Cardiac muscle cell (in vitro differentiated cells and primary cell): Measurements from ENCODE around the gene S100A5. TPM values are rescaled to one million over a fixed set of nuclear protein-coding genes. Genes with fewer than 3 reads are reported as not detected.
"Not testable (repeated sequence)": the region's sequence is repeated elsewhere in the genome, so short reads cannot be mapped to it uniquely, and the experiment has no call there.

Source experiments
- DNase-seq, 2 donors: peaks; one replicate each; pipeline versions ENCODE4 v3.0.0 to v3.0.0-alpha.2; 2010 to 2017; ENCODE audit warnings: low read depth in 1 of 2, low spot score in 1 of 2
- H3K27ac ChIP-seq: fragments of 200-600 bp; sonication (generic); 2 replicates; pipeline ENCODE4 v1.5.1; 2016
- H3K27me3 ChIP-seq: fragments of 200-600 bp; sonication (generic); 2 replicates; pipeline ENCODE4 v1.6.0; 2016; ENCODE audit warnings: control low read depth
- H3K36me3 ChIP-seq: fragments of 200-600 bp; sonication (generic); 2 replicates; pipeline ENCODE4 v1.5.1; 2016; ENCODE audit warnings: control low read depth
- H3K4me1 ChIP-seq: fragments of 200-600 bp; sonication (generic); 2 replicates; pipeline ENCODE4 v1.8.1; 2017; ENCODE audit warnings: low read depth, mild to moderate bottlenecking, mixed run types
- H3K4me3 ChIP-seq: fragments of 200-600 bp; sonication (generic); 2 replicates; pipeline ENCODE4 v1.5.1; 2016; ENCODE audit warnings: mild to moderate bottlenecking
- H3K9me3 ChIP-seq: fragments of 200-600 bp; sonication (generic); 2 replicates; pipeline ENCODE4 v1.5.1; 2017; ENCODE audit warnings: low read depth, mild to moderate bottlenecking, control low read depth
- CTCF ChIP-seq: IDR thresholded peaks from 2 replicates; pipeline ENCODE4 v1.5.1; 2012; ENCODE audit warnings: low read depth, mild to moderate bottlenecking, low read length
- polyA plus RNA-seq: library from polyadenylated mRNA; unstranded; fragments of >200 nt; fragmentation: Nextera tagmentation; extraction: Ambion mirVana; gene quantifications from 2 replicates; pipeline ENCODE4 v1.2.1, GENCODE V29; 2016
- total RNA-seq: library from RNA; depleted of rRNA; stranded (reverse); fragments of >200 nt; gene quantifications from 2 replicates; pipeline ENCODE4 v1.2.3, GENCODE V29; 2016

Gene S100A5
- total and polyA plus RNA-seq, 2 experiments from 2014 or later = 0.31 TPM; not detected in 1

GRCh38 chr1:153563991-153564390 is 23.3 kb upstream of the S100A5 start:
- no peaks in the 10 kb centered on the region for H3K9me3 ChIP-seq
- H3K4me1 ChIP-seq = peaks cover 27% of the 10 kb centered on the region
- no peaks in the 10 kb centered on the region for H3K27me3 ChIP-seq
- H3K4me3 ChIP-seq = no peak overlapping the region
- H3K27ac ChIP-seq = no peak overlapping the region
- no peaks in the 10 kb centered on the region for H3K36me3 ChIP-seq
- no peak for TF ChIP-seq CTCF
- DNase-seq = no peak

GRCh38 chr1:153563483-153563901 is 22.8 kb upstream of the S100A5 start:
- no peak overlapping the region for H3K4me3 ChIP-seq
- H3K27ac ChIP-seq = no peak overlapping the region
- TF ChIP-seq CTCF = no peak
- no peaks in the 10 kb centered on the region for H3K36me3 ChIP-seq
- H3K27me3 ChIP-seq = no peaks in the 10 kb centered on the region
- H3K4me1 ChIP-seq = peaks cover 24% of the 10 kb centered on the region
- DNase-seq = no peak
- no peaks in the 10 kb centered on the region for H3K9me3 ChIP-seq

- not testable (repeated sequence) for DNase-seq, H3K27me3 ChIP-seq, H3K4me3 ChIP-seq, H3K9me3 ChIP-seq, H3K27ac ChIP-seq, H3K36me3 ChIP-seq
- H3K4me1 ChIP-seq = peaks cover 16% of the 10 kb centered on the region
Observed at GRCh38 chr1:153562021-153562420, 21.3 kb upstream of the S100A5 start.

GRCh38 chr1:153561466-153561985 is 20.8 kb upstream of the S100A5 start:
- Histone ChIP-seq H3K9me3 (no peaks in the 10 kb centered on the region), H3K4me1 (peaks cover 16% of the 10 kb centered on the region), H3K27ac (no peak overlapping the region), H3K4me3 (no peak overlapping the region), H3K27me3 (no peaks in the 10 kb centered on the region), H3K36me3 (no peaks in the 10 kb centered on the region)
- TF ChIP-seq CTCF = no peak
- no peak for DNase-seq

- no peak overlapping the region for H3K4me3 ChIP-seq
- no peak overlapping the region for H3K27ac ChIP-seq
- no peaks in the 10 kb centered on the region for H3K36me3 ChIP-seq
- H3K27me3 ChIP-seq = no peaks in the 10 kb centered on the region
- peaks cover 11% of the 10 kb centered on the region for H3K4me1 ChIP-seq
- no peak for TF ChIP-seq CTCF
- no peaks in the 10 kb centered on the region for H3K9me3 ChIP-seq
- DNase-seq = no peak
Observed at GRCh38 chr1:153560771-153561465, 20.2 kb upstream of the S100A5 start.

GRCh38 chr1:153560241-153560640 is 19.5 kb upstream of the S100A5 start:
- no peaks in the 10 kb centered on the region for H3K27me3 ChIP-seq
- H3K36me3 ChIP-seq = no peaks in the 10 kb centered on the region
- no peak for DNase-seq
- H3K4me3 ChIP-seq = no peak overlapping the region
- H3K27ac ChIP-seq = no peak overlapping the region
- H3K9me3 ChIP-seq = no peaks in the 10 kb centered on the region
- TF ChIP-seq CTCF = no peak
- peaks cover 4% of the 10 kb centered on the region for H3K4me1 ChIP-seq
